ENCODE measurements around the gene LMO7. TPM values are rescaled to one million over a fixed set of nuclear protein-coding genes. Genes with fewer than 3 reads are reported as not detected.

LMO7 gene
- total RNA-seq, 2 donors from 2014 or later: 3.1 to 5.9 TPM

DNA sequence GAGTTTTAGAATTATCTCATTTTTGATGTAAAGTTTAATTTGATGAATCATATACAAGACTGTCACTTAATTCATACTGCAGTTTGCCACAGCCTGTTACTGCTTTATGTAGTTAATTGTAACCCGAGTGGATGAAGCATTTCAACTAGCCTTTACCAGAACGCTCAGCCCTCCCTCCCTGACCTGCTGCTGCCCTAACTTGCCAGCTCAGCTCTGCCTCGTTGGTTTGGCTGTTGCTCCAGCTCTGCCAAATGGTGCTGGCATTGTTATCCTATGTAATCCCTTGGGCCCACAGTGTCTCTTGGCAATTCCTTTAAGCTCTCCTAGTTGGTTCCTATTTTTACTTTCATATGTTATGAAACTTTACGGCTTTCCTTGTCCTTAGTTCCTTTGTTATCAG is 113.3 kb downstream of the LMO7 start:
- no peak overlapping the region for H3K27ac Mint-ChIP-seq

DNA sequence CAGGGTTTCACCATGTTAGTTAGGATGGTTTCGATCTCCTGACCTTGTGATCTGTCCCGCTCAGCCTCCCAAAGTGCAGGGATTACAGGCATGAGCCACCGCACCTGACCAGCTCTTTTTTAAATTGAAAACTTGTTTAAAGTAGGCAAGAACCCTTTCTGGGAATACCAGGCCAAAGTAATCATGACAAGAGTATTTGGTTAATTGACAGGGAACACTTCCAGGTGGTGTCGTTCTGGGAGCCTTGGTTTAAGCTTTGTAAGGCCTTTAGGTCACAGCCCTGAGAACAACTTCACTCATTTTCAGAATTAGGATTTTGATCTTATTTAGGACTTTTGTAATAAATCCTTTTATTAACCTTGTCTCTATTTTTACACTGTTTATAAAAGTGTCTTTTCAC is 115.2 kb downstream of the LMO7 start:
- Mint-ChIP-seq H3K9me3 (peaks cover 3% of the 10 kb centered on the region), H3K36me3 (peaks cover 5% of the 10 kb centered on the region), H3K4me3 (no peak overlapping the region), H3K27ac (no peak overlapping the region), H3K27me3 (no peaks in the 10 kb centered on the region), H3K4me1 (ENCODE audit: low read depth in 2 of 2) (no peaks in the 10 kb centered on the region)
- ATAC-seq (no peak), DNase-seq (ENCODE audit: low spot score) (no peak)

More for the DNA sequence above, 113.3 kb downstream of the LMO7 start:
- ATAC-seq (no peak), DNase-seq (ENCODE audit: low spot score) (no peak)
- H3K4me1 Mint-ChIP-seq (ENCODE audit: low read depth in 2 of 2): no peaks in the 10 kb centered on the region
- no peaks in the 10 kb centered on the region for H3K27me3 Mint-ChIP-seq
- peaks cover 3% of the 10 kb centered on the region for H3K9me3 Mint-ChIP-seq
- peaks cover 5% of the 10 kb centered on the region for H3K36me3 Mint-ChIP-seq
- no peak overlapping the region for H3K4me3 Mint-ChIP-seq

DNA sequence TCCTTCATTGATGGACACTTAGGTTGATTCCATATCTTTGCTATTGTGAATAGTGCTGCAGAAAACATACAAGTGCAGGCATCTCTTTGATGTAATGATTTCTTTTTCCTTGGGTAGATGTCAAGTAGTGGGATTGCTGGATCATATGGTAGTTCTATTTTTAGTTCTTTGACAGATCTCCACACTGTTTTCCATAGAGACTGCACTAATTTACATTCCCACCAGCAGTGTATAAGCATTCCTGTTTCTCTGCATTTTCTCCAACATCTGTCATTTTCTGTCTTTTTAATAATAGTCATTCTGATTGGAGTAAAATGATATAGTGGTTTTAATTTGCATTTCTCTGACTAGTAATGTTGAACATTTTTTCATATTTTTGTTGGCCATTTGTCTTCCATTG is 116.7 kb downstream of the LMO7 start:
- ATAC-seq (no peak), DNase-seq (ENCODE audit: low spot score) (no peak)
- Mint-ChIP-seq H3K9me3 (peaks cover 3% of the 10 kb centered on the region), H3K36me3 (peaks cover 5% of the 10 kb centered on the region), H3K4me3 (no peak overlapping the region), H3K4me1 (ENCODE audit: low read depth in 2 of 2) (no peaks in the 10 kb centered on the region), H3K27me3 (no peaks in the 10 kb centered on the region), H3K27ac (no peak overlapping the region)

DNA sequence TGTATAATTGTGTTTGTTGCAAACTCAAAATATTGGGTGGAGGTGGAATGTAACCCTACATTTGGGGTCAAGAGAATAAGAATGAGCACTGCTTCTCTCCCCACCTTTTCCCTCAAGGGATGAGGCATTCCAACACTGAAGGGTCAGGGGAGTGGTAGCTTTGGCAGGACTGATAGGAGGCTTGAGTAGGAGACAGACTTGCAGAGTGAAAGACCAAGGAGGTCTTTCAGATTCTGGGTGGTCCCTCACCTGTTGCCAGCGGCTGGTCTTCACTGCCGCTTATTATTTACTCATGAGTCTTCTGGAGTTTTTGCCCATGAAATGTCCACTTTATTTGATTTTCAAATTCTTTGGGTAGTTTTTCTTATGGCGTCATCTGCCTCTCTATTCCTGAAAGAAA is 118.8 kb downstream of the LMO7 start:
- Mint-ChIP-seq H3K27ac (no peak overlapping the region), H3K9me3 (peaks cover 3% of the 10 kb centered on the region), H3K4me1 (ENCODE audit: low read depth in 2 of 2) (no peaks in the 10 kb centered on the region), H3K4me3 (no peak overlapping the region), H3K27me3 (no peaks in the 10 kb centered on the region), H3K36me3 (peaks cover 5% of the 10 kb centered on the region)
- DNase-seq (ENCODE audit: low spot score): no peak
- ATAC-seq: no peak

DNA sequence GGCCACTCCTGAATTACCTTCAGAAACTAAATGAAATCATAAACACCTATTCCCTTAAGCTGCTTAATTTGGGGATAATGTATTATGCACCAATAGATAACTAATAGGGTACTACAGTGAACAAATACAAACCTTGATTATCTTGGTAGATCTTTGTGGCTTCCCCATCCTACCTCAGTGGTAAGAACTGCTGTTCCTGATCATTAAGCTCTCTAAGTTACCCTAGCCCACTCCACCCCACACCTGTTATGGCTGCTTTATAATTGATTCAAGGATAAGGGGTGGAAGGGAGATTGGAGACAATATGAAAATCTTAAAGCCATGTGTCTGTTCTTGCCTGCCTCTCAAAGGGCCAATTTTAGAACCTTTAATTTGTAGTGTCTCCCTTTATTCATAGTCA is 121.2 kb downstream of the LMO7 start:
- peaks cover 3% of the 10 kb centered on the region for H3K9me3 Mint-ChIP-seq
- H3K4me3 Mint-ChIP-seq: no peak overlapping the region
- peaks cover 7 to 18% of the 10 kb centered on the region in 2 donors for H3K4me1 Mint-ChIP-seq (ENCODE audit: low read depth in 2 of 2)
- H3K27me3 Mint-ChIP-seq: no peaks in the 10 kb centered on the region
- H3K27ac Mint-ChIP-seq: no peak overlapping the region
- H3K36me3 Mint-ChIP-seq: peaks cover 5% of the 10 kb centered on the region
- DNase-seq (ENCODE audit: low spot score): no peak
- ATAC-seq: no peak

DNA sequence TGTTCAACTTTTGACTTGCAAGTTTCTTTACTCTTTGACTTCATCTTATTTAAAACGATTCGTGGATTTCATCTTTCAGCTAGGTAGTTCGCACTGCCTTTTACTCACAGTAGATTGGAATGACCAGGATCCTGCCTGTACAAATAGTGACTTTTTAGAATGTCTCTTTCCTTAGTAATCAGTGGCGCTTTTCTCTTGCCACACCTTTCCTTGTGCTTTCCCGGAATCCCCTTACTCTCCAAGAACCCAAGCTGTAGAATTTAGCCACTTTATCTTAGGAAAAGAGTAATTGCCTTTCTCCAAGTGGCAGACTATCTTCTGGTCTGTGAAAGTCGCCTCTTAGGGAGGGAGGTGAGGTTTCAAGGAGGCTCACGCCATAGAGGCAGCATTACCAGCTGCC is 123.4 kb downstream of the LMO7 start:
- no peak for ATAC-seq
- no peak overlapping the region for H3K27ac Mint-ChIP-seq
- no peaks in the 10 kb centered on the region for H3K9me3 Mint-ChIP-seq

DNA sequence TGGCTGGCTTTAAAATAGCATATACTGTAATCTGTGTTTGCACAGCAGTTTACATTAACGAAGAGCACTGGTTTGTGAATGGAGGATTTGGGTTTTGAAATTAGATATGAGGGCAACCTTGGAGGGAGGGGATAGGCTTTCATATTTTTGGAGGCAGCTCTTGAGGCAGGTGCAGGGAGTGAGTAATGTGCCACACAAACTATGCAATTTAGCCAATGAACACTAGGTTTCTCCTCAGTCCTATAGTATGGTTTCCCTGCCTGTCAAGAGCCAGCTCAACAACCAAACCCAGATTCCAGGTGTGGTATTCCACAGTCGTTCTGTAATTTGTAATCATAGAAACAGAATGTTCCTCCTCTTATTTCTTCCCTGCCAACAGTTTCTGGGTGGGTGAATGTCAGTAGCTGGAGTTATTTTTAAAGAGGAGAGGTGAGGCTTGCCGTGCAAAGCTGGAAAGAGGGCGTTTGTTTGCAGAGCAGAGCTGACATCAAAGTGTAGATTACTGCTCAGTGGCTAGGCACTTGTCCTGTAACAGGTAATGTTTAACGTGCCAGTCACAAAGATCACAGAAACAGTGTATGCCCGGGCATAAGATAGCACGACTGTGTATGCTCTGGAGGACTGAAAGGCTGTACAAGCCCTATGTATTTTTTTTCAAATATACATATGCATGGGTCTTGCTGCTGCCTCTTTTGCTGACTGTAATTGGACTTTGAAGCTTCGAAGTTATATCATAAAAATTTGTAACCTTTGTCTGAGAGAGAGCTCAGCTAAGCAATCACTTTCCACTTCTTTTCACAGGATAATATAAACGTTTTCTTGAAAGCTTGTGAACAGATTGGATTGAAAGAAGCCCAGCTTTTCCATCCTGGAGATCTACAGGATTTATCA is 124.2 kb downstream of the LMO7 start:
- DNase-seq (ENCODE audit: low spot score) (no peak), ATAC-seq (no peak)
- Mint-ChIP-seq H3K36me3 (no peaks in the 10 kb centered on the region), H3K27ac (no peak overlapping the region), H3K4me1 (ENCODE audit: low read depth in 2 of 2) (peaks cover 11 to 27% of the 10 kb centered on the region in 2 donors), H3K27me3 (no peaks in the 10 kb centered on the region), H3K9me3 (no peaks in the 10 kb centered on the region), H3K4me3 (peak overlapping the region; percentile 30)

More for the DNA sequence above, 123.4 kb downstream of the LMO7 start:
- Mint-ChIP-seq H3K4me3 (no peak overlapping the region), H3K4me1 (ENCODE audit: low read depth in 2 of 2) (peaks cover 11 to 27% of the 10 kb centered on the region in 2 donors), H3K36me3 (no peaks in the 10 kb centered on the region), H3K27me3 (no peaks in the 10 kb centered on the region)
- no peak for DNase-seq (ENCODE audit: low spot score)

DNA sequence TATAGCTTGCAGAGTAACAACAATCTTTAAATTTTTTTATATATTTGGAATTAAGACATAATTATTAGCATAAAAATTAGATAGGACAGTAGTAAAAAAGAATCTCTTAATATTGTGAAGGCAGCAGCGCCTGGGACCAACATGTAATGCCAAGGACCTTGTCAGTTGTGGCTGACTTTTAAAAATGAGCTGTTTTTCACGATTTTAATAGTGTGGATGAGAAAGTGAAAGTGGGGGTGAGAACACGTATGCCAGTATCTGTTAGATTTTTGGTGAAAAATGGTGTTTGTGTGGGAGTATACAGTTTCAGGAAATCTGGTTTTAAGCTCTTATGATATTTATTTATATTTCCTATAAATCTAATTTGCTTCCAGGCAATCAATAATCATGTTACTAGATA is 125.2 kb downstream of the LMO7 start:
- peak overlapping the region; percentile 13 to 75 for H3K27ac Mint-ChIP-seq
- peak overlapping the region; percentile 51 for H3K4me3 Mint-ChIP-seq
- DNase-seq (ENCODE audit: low spot score) (no peak), ATAC-seq (no peak)
- H3K36me3 Mint-ChIP-seq: no peaks in the 10 kb centered on the region
- no peaks in the 10 kb centered on the region for H3K9me3 Mint-ChIP-seq
- H3K27me3 Mint-ChIP-seq: no peaks in the 10 kb centered on the region
- H3K4me1 Mint-ChIP-seq (ENCODE audit: low read depth in 2 of 2): peaks cover 11 to 27% of the 10 kb centered on the region in 2 donors

DNA sequence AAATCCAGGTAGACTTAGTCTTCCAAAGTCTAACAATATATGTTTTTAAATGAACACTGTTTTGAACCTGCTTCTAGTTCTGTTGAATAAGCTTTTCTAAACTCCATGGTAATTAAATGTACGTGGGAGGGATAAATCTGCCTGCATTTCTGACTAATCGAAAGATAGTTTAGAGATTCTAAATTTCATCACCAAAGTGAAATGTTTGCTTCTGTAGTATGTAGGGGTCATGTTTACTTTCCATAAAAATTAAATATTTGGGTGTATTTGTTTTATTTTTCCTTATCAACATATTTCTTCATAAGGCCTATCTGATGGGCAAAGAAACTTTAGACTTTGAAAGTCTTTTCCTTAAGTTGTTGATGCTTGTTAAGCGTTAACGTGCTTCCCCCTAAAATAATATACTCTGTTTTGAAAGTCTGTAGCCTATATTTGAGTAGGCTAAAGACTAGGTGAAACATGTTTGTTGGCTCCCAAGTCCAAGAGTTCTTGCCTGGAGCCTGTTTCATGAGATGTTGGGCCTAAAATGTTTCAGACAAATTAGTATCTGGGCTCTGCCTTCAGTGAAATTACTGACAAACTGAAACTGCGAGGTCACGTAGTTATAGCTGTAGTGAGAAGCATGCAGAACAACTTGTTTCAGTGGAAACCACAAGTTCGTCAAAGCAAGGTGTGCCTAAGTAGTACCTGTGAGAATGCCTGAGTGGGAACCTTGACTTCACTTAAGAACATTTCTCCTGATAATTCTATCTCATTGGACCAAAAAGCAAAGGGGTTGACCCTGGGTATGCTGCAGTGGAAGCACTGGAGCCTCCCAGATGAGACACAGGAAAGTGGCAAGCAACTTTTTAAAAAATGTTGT is 126.2 kb downstream of the LMO7 start:
- peak overlapping the region; percentile 13 to 75 for H3K27ac Mint-ChIP-seq
- DNase-seq (ENCODE audit: low spot score) (no peak), ATAC-seq (peak; percentile 45 to 65)
- H3K4me3 Mint-ChIP-seq: peak overlapping the region; percentile 83
- H3K27me3 Mint-ChIP-seq: no peaks in the 10 kb centered on the region
- H3K9me3 Mint-ChIP-seq: no peaks in the 10 kb centered on the region
- H3K36me3 Mint-ChIP-seq: no peaks in the 10 kb centered on the region
- peaks cover 11 to 27% of the 10 kb centered on the region in 2 donors for H3K4me1 Mint-ChIP-seq (ENCODE audit: low read depth in 2 of 2)

DNA sequence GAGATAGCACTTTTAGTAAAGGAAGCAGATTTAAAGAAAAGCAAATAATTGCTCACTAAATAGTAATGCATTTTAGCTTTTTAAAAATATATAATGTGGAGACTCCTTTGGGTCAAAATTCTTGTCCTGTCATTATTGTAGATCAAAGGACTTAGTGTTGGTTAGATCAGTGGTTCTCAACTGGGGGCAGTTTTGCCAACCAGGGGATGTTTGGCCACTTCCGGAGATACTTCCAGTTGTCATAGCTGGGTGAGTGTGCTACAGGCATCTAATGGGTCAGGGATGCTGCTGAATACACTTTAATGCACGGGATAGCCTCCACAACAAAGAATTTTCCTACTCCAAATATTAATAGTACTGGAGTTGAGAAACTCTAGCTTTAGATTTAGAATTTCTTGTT is 126.8 kb downstream of the LMO7 start:
- Mint-ChIP-seq H3K9me3 (no peaks in the 10 kb centered on the region), H3K4me1 (ENCODE audit: low read depth in 2 of 2) (peaks cover 11 to 27% of the 10 kb centered on the region in 2 donors), H3K4me3 (peak overlapping the region; percentile 83), H3K27ac (peak overlapping the region in 1 of 2 donors; percentile 75), H3K27me3 (no peaks in the 10 kb centered on the region), H3K36me3 (no peaks in the 10 kb centered on the region)
- ATAC-seq: no peak
- DNase-seq (ENCODE audit: low spot score): no peak

DNA sequence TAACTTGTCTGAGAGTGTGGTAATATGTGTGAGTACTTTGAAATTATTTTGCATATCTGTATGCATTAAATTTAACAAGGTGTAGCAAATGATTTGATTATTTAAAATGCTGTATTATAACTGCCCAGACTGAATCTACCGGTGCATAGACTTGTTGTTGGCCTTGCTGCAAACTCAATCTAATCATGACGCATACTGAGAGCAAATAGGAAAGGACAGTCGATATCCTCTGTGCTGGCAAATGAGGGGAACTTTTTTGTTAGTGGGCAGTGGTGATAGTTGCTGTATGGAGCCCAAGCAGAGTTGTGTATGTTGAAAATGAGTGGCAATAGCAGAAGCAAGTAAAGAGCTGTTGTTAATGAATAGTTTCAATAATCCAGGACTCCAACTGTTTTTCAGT is 127.4 kb downstream of the LMO7 start:
- peaks cover 11 to 27% of the 10 kb centered on the region in 2 donors for H3K4me1 Mint-ChIP-seq (ENCODE audit: low read depth in 2 of 2)
- H3K27me3 Mint-ChIP-seq: no peaks in the 10 kb centered on the region
- DNase-seq (ENCODE audit: low spot score) (no peak), ATAC-seq (no peak)
- H3K4me3 Mint-ChIP-seq: no peak overlapping the region
- H3K27ac Mint-ChIP-seq: no peak overlapping the region
- H3K9me3 Mint-ChIP-seq: no peaks in the 10 kb centered on the region
- no peaks in the 10 kb centered on the region for H3K36me3 Mint-ChIP-seq

DNA sequence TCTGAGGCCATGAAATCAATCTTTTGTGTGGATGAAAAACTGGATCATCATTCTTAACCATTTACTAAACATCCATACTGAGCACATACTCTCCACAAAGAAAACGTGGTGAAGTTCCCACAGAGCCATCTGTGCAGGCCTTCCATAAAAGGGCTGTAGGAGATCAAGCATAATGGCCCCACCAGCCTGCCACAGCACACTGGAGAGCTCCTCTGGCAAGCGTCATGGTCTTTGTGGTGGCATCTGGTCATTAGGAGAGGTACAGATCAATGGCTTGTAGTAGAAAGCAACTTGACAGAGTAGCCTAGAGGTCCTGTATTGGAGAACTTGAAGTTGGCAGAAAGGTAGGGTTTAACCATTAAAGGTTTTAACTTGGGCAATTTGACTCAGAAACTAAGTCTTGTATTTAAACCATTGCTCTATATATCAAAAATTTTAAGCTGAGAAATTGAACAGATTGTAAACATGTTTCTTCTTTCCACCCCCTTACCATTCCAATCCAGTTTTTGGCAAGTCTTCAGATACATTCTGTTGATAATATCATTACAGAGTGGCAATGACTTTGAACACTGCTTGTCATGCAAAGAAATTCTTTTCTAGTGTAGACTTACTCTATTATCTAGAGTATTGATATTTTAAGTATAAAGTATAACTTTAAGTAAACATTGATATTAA is 128.3 kb downstream of the LMO7 start:
- Mint-ChIP-seq H3K4me3 (no peak overlapping the region), H3K27ac (no peak overlapping the region), H3K9me3 (no peaks in the 10 kb centered on the region), H3K4me1 (ENCODE audit: low read depth in 2 of 2) (peaks cover 11 to 27% of the 10 kb centered on the region in 2 donors), H3K27me3 (no peaks in the 10 kb centered on the region), H3K36me3 (no peaks in the 10 kb centered on the region)
- ATAC-seq (no peak), DNase-seq (ENCODE audit: low spot score) (no peak)

DNA sequence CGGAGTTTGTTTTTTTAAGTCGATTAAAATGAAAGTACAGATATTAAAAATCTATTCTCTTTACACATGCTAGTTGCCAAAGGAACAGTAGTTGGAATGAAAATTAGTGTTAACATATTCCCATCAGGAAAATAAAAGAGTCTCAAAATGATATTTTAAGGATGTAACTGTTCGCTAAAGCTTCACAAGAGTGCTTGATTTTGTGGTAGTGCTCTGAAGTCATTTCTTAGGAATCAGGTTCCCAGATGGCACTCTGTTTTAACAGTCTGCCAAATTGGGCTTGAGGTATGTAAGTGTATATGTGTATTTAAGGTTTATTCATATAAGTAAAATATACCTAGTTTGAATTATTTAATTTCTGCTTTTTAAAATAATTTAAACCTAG is 128.8 kb downstream of the LMO7 start:
- DNase-seq (ENCODE audit: low spot score) (no peak), ATAC-seq (no peak)
- Mint-ChIP-seq H3K27ac (no peak overlapping the region), H3K4me3 (no peak overlapping the region), H3K4me1 (ENCODE audit: low read depth in 2 of 2) (peaks cover 11 to 27% of the 10 kb centered on the region in 2 donors), H3K27me3 (no peaks in the 10 kb centered on the region), H3K36me3 (no peaks in the 10 kb centered on the region), H3K9me3 (no peaks in the 10 kb centered on the region)
